GM21526 (cell line): ENCODE data around the gene PHF20.
"Not testable (repeated sequence)": the region's sequence is repeated elsewhere in the genome, so short reads cannot be mapped to it uniquely, and the experiment has no call there.

Source experiments
- ATAC-seq: cut with Tn5 transposase; IDR thresholded peaks from one replicate; pipeline ENCODE4 v1.9.1; 2021; ENCODE audit warnings: moderate library complexity; ENCODE audit not compliant: unreplicated experiment, low FRiP score

PHF20 gene

DNA sequence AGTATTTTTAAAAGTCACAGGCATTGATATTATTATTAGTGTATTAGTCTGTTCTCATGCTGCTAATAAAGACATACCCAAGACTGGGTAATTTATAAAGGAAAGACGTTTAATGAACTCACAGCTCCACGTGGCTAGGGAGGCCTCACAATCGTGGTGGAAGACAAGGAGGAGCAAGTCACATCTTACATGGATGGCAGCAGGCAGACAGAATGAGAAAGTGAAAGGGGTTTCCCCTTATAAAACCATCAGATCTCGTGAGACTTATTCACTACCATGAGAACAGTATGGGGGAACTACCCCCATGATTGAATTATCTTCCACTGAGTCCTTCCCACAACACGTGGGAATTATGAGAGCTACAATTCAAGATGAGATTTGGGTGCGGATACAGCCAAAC lies 187.5 kb downstream of the PHF20 start:
- ATAC-seq, result not testable (repeated sequence)

- ATAC-seq, result no peak
Observed at GRCh38 chr20:35963878-35964277, 192.1 kb downstream of the PHF20 start.

DNA sequence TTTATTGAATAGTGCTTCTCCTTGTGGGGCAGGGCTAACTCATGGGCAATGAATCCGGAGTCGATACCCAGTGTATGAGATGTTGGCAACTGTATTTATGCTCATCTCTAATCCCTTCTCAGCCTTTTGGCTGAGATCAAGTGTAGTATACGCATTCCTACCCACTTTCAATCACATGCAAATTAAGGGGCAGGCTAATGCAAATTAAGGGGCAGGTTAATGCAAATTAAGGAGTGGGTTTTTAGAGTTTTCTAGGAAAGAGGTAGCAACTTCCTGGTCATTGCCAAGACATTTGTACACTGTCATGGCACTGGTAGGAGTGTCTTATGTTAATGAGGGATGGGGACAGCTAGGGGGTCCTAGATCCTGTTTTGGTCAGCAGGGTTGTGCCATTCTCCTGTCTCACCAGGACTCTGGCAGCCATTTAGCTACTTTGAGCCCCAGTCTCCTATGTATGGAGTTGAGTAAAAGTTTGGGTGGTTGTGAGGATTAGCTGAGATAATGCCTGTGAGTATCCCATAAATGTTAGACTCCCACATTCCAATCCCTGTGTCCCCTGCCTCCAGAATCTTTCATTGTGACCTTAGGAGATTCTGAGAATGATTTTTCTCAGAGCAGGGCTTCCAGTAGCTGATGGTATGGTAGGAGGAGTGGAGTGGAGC lies 196.3 kb downstream of the PHF20 start, which contains the start of gene CNBD2:
Gene CNBD2, plus strand, starts transcription at position 612 of the 662 bp plus-strand sequence. CDS start 173 bp downstream, outside the sequence.
- no peak for ATAC-seq

- no peak for ATAC-seq
Observed at GRCh38 chr20:35968930-35969329, 197.1 kb downstream of the PHF20 start.

DNA sequence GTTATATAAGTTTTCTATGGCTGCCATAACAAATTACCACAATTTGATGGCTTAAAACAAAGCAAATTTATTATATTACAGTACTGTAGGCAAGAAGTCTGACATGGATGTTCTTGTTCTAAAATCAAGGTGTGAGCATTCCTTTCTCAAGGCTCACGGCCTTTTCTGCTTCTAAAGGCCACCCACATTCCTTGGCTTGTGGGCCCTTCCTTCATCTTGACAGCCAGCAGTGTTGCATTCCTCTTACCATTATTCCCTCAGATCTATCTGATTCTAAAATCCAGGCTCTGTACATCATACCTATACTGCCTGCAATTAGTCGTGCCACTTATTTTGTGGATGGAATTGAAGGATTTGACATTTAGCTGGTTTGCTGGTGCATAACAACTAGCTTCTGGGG lies 200.2 kb downstream of the PHF20 start:
- ATAC-seq, result no peak

GRCh38 chr20:35972462-35972861 lies 200.6 kb downstream of the PHF20 start:
- ATAC-seq, result no peak

GRCh38 chr20:35974256-35974655 lies 202.4 kb downstream of the PHF20 start:
- no peak for ATAC-seq

DNA sequence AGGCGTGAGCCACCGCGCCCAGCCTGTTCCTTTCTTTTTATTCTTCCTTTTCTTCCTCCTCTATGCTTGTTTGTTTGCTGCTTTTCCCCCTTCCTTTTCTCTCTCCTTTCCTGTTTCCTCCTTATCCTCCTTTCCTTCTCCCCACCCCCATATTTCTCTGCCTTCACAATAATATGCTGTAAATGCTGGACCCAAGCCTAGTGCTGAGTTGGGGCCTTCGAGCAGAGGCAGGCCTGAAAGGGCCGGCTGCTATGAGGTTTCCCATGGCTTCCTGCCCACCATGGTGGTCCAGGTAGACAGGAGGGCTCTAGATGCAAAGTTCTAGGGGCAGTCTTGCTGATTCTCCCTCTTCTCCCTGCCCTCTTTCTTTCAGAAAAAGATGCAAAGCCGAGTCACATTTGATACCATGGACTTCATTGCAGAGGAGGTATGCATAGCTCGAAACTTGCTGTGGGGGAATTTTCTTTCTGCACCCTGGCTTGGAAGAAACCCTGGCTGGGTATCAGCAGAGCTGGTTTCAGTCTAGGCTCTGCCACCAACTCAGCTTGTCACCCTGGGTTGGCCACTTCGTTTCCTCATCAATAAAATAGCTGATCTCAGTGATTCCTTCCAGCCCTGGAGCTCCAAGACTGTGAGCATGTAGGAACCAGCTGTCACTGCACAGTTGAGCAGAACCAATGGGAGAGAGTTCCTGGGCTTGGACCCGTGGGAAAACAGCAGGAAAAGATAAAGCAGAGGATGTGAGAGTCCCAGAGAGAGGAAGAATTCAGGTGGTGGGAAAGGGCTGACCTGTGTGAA lies 204.0 kb downstream of the PHF20 start:
- ATAC-seq, result no peak

DNA sequence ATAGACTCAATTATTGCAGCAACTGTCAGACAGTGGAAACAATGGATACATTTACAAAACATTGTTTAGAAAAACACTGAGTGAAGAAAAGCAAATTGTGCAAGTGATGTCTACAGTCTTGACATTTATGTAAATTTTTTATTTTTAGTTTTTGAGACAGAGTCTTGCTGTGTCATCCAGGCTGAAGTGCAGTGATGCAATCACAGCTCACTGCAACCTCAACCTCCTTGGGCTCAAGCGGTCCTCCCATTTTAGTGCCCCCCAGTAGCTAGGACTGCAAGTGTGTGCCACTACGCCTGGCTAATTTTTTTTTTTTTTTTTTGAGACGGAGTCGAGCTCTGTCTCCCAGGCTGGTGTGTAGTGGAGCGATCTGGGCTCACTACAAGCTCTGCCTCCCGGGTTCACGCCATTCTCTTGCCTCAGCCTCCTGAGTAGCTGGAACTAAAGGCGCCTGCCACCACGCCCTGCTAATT lies 206.3 kb downstream of the PHF20 start:
- no peak for ATAC-seq

- no peak for ATAC-seq
Observed at GRCh38 chr20:35979544-35979943, 207.7 kb downstream of the PHF20 start.

DNA sequence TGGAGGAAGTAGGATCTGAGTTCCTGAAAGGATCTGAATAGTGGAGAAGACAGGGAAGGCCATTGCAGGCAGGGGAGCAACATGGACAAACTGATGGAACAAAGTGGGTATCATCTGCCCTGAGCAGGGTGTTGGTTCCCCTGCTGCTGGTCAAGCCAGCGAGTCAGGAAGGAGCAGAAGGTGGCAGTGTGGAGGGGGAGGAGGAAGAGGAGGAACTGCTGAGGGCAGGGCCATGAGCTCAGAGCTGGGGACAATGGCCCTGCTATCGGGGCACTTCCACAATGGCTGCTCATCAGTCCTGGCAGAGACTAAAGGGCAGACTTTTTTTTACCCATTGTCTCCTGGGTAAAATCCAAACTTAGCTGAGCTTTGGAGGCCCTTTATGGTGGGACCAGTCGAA lies 210.2 kb downstream of the PHF20 start:
- ATAC-seq, result no peak

DNA sequence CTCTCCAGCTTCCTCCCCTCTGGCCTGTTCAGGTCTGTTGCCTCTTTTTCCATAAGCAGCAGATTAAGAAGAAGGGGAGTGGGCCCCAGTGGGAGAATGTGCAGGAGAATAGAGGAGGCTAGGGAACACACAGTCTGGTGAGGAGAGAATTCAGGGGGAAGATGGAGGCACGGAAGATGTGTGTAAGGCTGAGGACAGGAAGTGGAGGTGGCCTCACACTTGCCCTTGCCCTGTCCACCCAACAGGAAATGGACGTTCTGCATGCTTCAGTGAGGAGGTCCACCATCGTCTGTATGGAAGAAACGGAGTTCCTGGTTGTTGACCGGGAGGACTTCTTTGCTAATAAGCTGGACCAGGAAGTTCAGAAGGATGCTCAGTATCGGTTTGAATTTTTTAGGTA lies 212.6 kb downstream of the PHF20 start:
- no peak for ATAC-seq

DNA sequence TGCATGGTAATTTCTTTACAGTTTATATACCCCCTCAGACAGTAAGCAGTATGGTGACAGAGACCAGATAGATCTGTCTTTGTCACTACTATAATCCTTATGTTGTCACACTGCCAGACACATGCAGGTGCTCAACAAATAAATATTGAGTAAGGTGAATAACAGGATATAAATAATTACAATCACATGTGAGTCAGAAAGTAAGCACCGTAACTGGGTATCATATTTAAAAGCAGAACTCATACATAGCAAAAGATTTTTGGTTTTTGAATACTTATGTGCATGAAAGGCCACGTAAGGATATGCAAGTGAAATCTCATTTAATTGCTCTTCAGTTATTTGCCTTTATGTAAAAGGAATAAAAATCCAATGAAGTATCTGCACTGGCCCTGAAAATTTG lies 214.0 kb downstream of the PHF20 start:
- no peak for ATAC-seq

DNA sequence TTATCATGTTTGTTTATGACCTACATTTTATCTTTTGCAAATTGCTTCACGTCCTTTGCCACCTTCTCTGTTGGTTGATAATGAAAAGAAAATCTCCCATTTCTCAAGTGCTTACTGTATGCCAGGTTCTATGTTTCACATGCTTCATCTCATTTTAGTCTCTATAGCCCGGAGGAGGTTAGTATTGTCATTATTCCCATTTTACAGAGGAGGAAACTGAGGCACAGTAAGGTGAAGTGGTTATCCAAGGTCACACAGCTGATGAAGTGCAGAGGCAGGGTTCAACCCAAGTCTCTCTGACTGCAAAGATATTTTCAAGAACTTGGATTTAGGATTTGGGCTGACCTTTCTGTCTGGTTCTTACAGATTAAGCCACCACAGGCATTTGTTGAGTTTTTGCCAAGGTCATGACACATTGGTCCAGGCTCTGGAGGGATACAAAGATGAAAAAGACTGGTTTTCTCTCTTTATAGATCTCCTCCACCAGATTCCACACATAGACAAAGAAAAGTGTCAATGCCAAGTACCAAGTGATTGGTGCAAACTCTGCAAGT lies 217.2 kb downstream of the PHF20 start:
- ATAC-seq, result no peak

DNA sequence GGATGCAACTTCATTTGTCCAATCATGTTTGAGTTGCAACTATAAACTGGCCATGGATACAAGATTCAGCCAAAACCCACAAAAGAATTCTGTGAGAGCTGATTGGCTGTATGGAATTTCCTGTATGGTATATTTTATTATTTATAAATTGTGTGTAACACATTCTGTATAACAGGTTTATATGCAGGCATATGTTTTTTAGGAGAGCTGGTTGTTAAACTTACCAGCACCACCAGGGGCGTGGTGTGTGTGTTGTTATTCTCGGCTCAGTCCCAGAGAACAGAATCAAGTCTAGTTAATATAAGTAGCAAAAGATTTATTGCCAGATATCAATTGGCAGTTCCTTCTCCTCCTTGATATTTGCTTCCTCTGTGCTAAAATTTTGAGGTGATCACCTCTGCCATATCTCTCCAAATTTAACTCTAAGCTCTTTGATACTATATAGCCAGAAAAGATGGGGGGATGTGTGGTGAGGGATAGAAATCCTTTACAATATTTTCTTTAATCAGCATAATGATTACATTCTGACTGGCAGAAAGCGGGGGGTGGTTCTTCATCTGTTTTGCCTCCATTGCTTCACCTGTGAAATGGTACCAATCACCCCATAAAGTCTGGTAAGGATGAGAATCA lies 219.4 kb downstream of the PHF20 start:
- ATAC-seq, result no peak

DNA sequence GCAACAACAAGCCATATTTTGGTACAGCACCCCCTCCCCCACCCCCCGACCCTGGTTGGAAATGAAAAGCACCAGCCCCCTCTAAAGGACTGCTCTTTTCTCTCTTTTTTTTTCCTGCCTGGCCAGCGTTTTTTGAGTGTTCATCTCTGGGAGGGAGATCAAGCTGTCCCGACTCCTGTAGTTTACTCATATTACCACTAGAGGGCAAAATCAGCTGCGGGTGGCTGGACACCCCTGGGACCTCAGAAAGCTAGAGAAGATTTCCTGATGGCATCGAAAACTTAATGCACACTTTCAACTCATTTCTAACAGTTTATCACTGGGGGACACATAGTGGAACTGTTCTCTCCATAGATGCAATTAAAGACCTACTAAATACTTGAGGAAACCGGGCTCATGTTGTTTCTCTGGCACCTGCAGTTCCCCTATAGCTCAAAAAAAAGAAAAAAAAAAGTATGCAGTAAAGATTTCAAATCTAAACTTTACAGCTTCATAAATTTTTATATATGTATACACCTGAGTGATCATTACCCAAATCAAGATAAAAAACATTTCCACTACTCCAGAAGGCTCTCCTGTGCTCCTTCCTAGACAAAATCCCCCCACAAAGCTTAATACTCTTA lies 221.0 kb downstream of the PHF20 start:
- no peak for ATAC-seq

- ATAC-seq, result no peak
Observed at GRCh38 chr20:35994994-35995453, 223.2 kb downstream of the PHF20 start.

GRCh38 chr20:35996492-35996891 lies 224.7 kb downstream of the PHF20 start:
- not testable (repeated sequence) for ATAC-seq
